ENCODE measurements around the gene RNF126. TPM values are rescaled to one million over a fixed set of nuclear protein-coding genes. Genes with fewer than 3 reads are reported as not detected.

The RNF126 gene
- total and polyA plus RNA-seq, 2 experiments from 2014 or later: 95.7 to 112 TPM

DNA sequence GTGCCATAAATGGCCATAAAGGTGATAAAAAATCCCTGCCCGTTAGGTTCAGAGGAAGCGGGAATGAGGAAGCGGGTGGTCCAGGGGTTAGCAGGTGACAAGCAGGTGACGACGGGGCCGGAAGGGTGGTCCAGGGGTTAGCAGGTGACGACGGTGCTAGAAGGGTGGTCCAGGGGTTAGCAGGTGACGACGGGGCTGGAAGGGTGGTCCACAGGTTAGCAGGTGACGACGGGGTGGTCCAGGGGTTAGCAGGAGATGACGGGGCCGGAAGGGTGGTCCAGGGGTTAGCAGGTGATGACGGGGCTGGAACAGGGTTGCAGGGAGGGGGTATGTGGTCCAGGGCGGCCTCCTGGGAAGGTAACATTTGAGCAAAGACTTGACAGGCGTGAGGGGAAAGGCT, 26.0 kb upstream of the RNF126 start (continued):
- TF ChIP-seq CTCF (conservative IDR thresholded peaks at IDR 0.05; ENCODE audit: low read depth in 2 of 2): no peak
- TF ChIP-seq STAT1 (IDR thresholded peaks at IDR 0.05; ENCODE audit: unreplicated experiment): no peak
- no peak for TF ChIP-seq NANOG (IDR thresholded peaks at IDR 0.05; ENCODE audit: borderline replicate concordance)

DNA sequence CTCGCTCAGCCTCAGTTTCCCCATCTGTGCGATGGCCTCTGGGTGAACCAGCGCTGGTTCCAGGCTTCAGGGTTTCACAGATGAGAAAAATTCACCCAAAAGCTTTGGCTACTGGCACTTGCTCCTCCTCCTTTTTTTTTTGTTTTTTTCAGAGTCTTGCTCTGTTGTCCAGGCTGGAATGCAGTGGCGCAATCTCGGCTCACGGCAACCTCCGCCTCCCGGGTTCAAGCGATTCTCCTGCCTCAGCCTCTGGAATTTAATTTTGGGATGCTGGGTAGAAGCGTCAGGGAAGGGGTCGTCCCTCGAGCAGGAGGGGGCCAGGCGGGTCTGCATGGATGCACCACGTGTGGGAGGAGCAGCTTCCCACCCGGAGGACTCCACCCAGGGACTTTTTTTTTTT, 25.2 kb upstream of the RNF126 start:
- no peaks in the 10 kb centered on the region for H4K20me1 ChIP-seq (replicated peaks; ENCODE audit: insufficient read depth)
- H3K4me3 ChIP-seq: no peak overlapping the region
- H3K27ac ChIP-seq (ENCODE audit: low read depth): no peak overlapping the region
- no peak overlapping the region for H3K4me2 ChIP-seq
- Mint-ChIP-seq H3K27ac (no peak overlapping the region), H3K4me1 (no peaks in the 10 kb centered on the region), H3K27me3 (ENCODE audit: insufficient read depth, low read depth, poor library complexity) (peaks cover 12% of the 10 kb centered on the region), H3K36me3 (ENCODE audit: low read depth) (no peaks in the 10 kb centered on the region), H3K4me3 (no peak overlapping the region), H3K9me3 (no peaks in the 10 kb centered on the region)
- no peak overlapping the region for H2AFZ ChIP-seq
- H3K4me1 ChIP-seq (ENCODE audit: insufficient read depth): no peaks in the 10 kb centered on the region
- no peaks in the 10 kb centered on the region for H3K79me2 ChIP-seq (replicated peaks; ENCODE audit: insufficient read depth)
- no peaks in the 10 kb centered on the region for H3K27me3 ChIP-seq (ENCODE audit: insufficient read depth)
- H3K9me2 ChIP-seq (ENCODE audit: insufficient read depth): no peaks in the 10 kb centered on the region
- H3F3A ChIP-seq (replicated peaks; ENCODE audit: low read depth): no peaks in the 10 kb centered on the region
- no peaks in the 10 kb centered on the region for H3K36me3 ChIP-seq (ENCODE audit: insufficient read depth)
- ATAC-seq (no peak), DNase-seq (ENCODE audit: low spot score) (no peak)
- no peak for TF ChIP-seq CTCF (conservative IDR thresholded peaks at IDR 0.05; ENCODE audit: low read depth in 2 of 2)
- TF ChIP-seq, protein P1, sequence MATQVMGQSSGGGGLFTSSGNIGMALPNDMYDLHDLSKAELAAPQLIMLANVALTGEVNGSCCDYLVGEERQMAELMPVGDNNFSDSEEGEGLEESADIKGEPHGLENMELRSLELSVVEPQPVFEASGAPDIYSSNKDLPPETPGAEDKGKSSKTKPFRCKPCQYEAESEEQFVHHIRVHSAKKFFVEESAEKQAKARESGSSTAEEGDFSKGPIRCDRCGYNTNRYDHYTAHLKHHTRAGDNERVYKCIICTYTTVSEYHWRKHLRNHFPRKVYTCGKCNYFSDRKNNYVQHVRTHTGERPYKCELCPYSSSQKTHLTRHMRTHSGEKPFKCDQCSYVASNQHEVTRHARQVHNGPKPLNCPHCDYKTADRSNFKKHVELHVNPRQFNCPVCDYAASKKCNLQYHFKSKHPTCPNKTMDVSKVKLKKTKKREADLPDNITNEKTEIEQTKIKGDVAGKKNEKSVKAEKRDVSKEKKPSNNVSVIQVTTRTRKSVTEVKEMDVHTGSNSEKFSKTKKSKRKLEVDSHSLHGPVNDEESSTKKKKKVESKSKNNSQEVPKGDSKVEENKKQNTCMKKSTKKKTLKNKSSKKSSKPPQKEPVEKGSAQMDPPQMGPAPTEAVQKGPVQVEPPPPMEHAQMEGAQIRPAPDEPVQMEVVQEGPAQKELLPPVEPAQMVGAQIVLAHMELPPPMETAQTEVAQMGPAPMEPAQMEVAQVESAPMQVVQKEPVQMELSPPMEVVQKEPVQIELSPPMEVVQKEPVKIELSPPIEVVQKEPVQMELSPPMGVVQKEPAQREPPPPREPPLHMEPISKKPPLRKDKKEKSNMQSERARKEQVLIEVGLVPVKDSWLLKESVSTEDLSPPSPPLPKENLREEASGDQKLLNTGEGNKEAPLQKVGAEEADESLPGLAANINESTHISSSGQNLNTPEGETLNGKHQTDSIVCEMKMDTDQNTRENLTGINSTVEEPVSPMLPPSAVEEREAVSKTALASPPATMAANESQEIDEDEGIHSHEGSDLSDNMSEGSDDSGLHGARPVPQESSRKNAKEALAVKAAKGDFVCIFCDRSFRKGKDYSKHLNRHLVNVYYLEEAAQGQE (IDR thresholded peaks at IDR 0.05; ENCODE audit: unreplicated experiment): no peak
- TF ChIP-seq ZNF331 (CRISPR knock-in tag; IDR thresholded peaks at IDR 0.05; ENCODE audit: low read depth): no peak
- TF ChIP-seq, protein P2, sequence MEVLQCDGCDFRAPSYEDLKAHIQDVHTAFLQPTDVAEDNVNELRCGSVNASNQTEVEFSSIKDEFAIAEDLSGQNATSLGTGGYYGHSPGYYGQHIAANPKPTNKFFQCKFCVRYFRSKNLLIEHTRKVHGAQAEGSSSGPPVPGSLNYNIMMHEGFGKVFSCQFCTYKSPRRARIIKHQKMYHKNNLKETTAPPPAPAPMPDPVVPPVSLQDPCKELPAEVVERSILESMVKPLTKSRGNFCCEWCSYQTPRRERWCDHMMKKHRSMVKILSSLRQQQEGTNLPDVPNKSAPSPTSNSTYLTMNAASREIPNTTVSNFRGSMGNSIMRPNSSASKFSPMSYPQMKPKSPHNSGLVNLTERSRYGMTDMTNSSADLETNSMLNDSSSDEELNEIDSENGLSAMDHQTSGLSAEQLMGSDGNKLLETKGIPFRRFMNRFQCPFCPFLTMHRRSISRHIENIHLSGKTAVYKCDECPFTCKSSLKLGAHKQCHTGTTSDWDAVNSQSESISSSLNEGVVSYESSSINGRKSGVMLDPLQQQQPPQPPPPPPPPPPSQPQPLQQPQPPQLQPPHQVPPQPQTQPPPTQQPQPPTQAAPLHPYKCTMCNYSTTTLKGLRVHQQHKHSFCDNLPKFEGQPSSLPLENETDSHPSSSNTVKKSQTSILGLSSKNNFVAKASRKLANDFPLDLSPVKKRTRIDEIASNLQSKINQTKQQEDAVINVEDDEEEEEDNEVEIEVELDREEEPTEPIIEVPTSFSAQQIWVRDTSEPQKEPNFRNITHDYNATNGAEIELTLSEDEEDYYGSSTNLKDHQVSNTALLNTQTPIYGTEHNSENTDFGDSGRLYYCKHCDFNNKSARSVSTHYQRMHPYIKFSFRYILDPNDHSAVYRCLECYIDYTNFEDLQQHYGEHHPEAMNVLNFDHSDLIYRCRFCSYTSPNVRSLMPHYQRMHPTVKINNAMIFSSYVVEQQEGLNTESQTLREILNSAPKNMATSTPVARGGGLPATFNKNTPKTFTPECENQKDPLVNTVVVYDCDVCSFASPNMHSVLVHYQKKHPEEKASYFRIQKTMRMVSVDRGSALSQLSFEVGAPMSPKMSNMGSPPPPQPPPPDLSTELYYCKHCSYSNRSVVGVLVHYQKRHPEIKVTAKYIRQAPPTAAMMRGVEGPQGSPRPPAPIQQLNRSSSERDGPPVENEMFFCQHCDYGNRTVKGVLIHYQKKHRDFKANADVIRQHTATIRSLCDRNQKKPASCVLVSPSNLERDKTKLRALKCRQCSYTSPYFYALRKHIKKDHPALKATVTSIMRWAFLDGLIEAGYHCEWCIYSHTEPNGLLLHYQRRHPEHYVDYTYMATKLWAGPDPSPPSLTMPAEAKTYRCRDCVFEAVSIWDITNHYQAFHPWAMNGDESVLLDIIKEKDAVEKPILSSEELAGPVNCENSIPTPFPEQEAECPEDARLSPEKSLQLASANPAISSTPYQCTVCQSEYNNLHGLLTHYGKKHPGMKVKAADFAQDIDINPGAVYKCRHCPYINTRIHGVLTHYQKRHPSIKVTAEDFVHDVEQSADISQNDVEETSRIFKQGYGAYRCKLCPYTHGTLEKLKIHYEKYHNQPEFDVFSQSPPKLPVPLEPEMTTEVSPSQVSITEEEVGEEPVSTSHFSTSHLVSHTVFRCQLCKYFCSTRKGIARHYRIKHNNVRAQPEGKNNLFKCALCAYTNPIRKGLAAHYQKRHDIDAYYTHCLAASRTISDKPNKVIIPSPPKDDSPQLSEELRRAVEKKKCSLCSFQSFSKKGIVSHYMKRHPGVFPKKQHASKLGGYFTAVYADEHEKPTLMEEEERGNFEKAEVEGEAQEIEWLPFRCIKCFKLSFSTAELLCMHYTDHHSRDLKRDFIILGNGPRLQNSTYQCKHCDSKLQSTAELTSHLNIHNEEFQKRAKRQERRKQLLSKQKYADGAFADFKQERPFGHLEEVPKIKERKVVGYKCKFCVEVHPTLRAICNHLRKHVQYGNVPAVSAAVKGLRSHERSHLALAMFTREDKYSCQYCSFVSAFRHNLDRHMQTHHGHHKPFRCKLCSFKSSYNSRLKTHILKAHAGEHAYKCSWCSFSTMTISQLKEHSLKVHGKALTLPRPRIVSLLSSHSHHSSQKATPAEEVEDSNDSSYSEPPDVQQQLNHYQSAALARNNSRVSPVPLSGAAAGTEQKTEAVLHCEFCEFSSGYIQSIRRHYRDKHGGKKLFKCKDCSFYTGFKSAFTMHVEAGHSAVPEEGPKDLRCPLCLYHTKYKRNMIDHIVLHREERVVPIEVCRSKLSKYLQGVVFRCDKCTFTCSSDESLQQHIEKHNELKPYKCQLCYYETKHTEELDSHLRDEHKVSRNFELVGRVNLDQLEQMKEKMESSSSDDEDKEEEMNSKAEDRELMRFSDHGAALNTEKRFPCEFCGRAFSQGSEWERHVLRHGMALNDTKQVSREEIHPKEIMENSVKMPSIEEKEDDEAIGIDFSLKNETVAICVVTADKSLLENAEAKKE (CRISPR knock-in tag; IDR thresholded peaks at IDR 0.05): no peak
- TF ChIP-seq POLR2AphosphoS5 (IDR thresholded peaks at IDR 0.05; ENCODE audit: low read depth): no peak
- no peak for TF ChIP-seq NANOG (IDR thresholded peaks at IDR 0.05; ENCODE audit: borderline replicate concordance)
- no peak for TF ChIP-seq STAT1 (IDR thresholded peaks at IDR 0.05; ENCODE audit: unreplicated experiment)
- no peak for TF ChIP-seq CREB1 (CRISPR knock-in tag; IDR thresholded peaks at IDR 0.05; ENCODE audit: low read depth)
- no peak for TF ChIP-seq EZH2 (IDR thresholded peaks at IDR 0.05; ENCODE audit: low read depth, unreplicated experiment)
- TF ChIP-seq EZH2phosphoT487 (IDR thresholded peaks at IDR 0.05; ENCODE audit: unreplicated experiment): no peak
- no peak for TF ChIP-seq JUNB (IDR thresholded peaks at IDR 0.05; ENCODE audit: unreplicated experiment)
- TF ChIP-seq ZNF114 (CRISPR knock-in tag; IDR thresholded peaks at IDR 0.05): no peak
